NCI-H748 (cell line): ENCODE measurements around the gene LIG3.
"Not testable (repeated sequence)": the region's sequence is repeated elsewhere in the genome, so short reads cannot be mapped to it uniquely, and the experiment has no call there.

ENCODE experiments used
- DNase-seq: peaks from one replicate; lab custom pipeline; 2025; ENCODE audit not compliant: unreplicated experiment; lab: John Stamatoyannopoulos, UW

LIG3 gene

GRCh38 chr17:34980353-34980680 is at the start of gene LIG3:
LIG3 (plus strand) TSS chr17:34980512; CDS start chr17:34983006, 2,494 bp downstream.
- peak; percentile 94 for DNase-seq

- not testable (repeated sequence) for DNase-seq
Observed at GRCh38 chr17:34950780-34951179, 29.5 kb upstream of the LIG3 start.

GRCh38 chr17:34958438-34958837 is 21.9 kb upstream of the LIG3 start:
- no peak for DNase-seq

GRCh38 chr17:34961093-34961911 is 19.0 kb upstream of the LIG3 start, which contains the start of the genes CCT6B and ZNF830:
CCT6B (minus strand) TSS chr17:34961460; CDS start chr17:34961393, 67 bp downstream.
ZNF830 (plus strand) TSS chr17:34961540; CDS start chr17:34961567, 27 bp downstream.
- DNase-seq, result peak; percentile 94

GRCh38 chr17:34974179-34974578 is 6.1 kb upstream of the LIG3 start:
- no peak for DNase-seq

- DNase-seq, result no peak
Observed at GRCh38 chr17:34974794-34975785, 5.2 kb upstream of the LIG3 start.

GRCh38 chr17:34979153-34979552 is 1.2 kb upstream of the LIG3 start:
- no peak for DNase-seq

GRCh38 chr17:34979650-34980352 is 511 bp upstream of the LIG3 start:
- peak; percentile 13 for DNase-seq

GRCh38 chr17:34980681-34981537 is 597 bp downstream of the LIG3 start:
- peak; percentile 74 for DNase-seq

GRCh38 chr17:34981538-34982241 is 1.4 kb downstream of the LIG3 start:
- peak; percentile 61 for DNase-seq

GRCh38 chr17:34987232-34987631 is 6.9 kb downstream of the LIG3 start:
- no peak for DNase-seq

GRCh38 chr17:34988644-34989043 is 8.3 kb downstream of the LIG3 start:
- DNase-seq, result no peak

GRCh38 chr17:34989473-34989872 is 9.2 kb downstream of the LIG3 start:
- DNase-seq, result no peak

GRCh38 chr17:34990921-34991365 is 10.6 kb downstream of the LIG3 start:
- DNase-seq, result no peak

- no peak for DNase-seq
Observed at GRCh38 chr17:34991606-34992005, 11.3 kb downstream of the LIG3 start.

GRCh38 chr17:34993031-34993430 is 12.7 kb downstream of the LIG3 start:
- DNase-seq, result no peak

GRCh38 chr17:34996422-34997285 is 16.3 kb downstream of the LIG3 start:
- no peak for DNase-seq

GRCh38 chr17:34997355-34997862 is 17.1 kb downstream of the LIG3 start:
- no peak for DNase-seq
